HepG2 (cell line): ENCODE data around the gene P3H4. TPM values are rescaled to one million over a fixed set of nuclear protein-coding genes. Genes with fewer than 3 reads are reported as not detected.

ENCODE experiments used
- AKAP8 ChIP-seq: sonication (generic); formaldehyde crosslinking; IDR thresholded peaks from 2 replicates; pipeline ENCODE4 v1.5.1; 2020; ENCODE audit warnings: mild to moderate bottlenecking, missing genetic modification reagents
- DPF2 ChIP-seq: sonication (generic); formaldehyde crosslinking; IDR thresholded peaks from 2 replicates; pipeline ENCODE4 v1.4.0; 2020; ENCODE audit warnings: mild to moderate bottlenecking, low read depth, missing genetic modification reagents, borderline replicate concordance
- FOXO1 ChIP-seq: sonication (generic); formaldehyde crosslinking; IDR thresholded peaks from 2 replicates; pipeline ENCODE4 v1.4.0; 2020; ENCODE audit warnings: missing genetic modification reagents
- HNF4G ChIP-seq, 2 experiments: sonication (generic) in 1 of 2; formaldehyde crosslinking in 1 of 2; IDR thresholded peaks; 2 replicates each; pipeline versions ENCODE4 v1.4.0 to v1.6.1; 2011 to 2020; ENCODE audit warnings: borderline replicate concordance in 2 of 2, low read depth in 2 of 2, mild to moderate bottlenecking in 2 of 2, low read length in 1 of 2, missing genetic modification reagents in 1 of 2, moderate library complexity in 1 of 2
- HOXA5 ChIP-seq: sonication (generic); formaldehyde crosslinking; IDR thresholded peaks from 2 replicates; pipeline ENCODE4 v1.4.0; 2020; ENCODE audit warnings: missing genetic modification reagents
- RXRA ChIP-seq: sonication (generic); formaldehyde crosslinking; IDR thresholded peaks from 2 replicates; pipeline ENCODE4 v1.5.1; 2020; ENCODE audit warnings: missing genetic modification reagents
- SMAD9 ChIP-seq: sonication (generic); formaldehyde crosslinking; IDR thresholded peaks from 2 replicates; pipeline ENCODE4 v1.5.1; 2020; ENCODE audit warnings: mild to moderate bottlenecking, missing genetic modification reagents
- TARDBP ChIP-seq: sonication (generic); formaldehyde crosslinking; IDR thresholded peaks from 2 replicates; pipeline ENCODE4 v1.8.0; 2022; ENCODE audit warnings: mild to moderate bottlenecking, missing genetic modification reagents
- ZEB1 ChIP-seq: IDR thresholded peaks from 2 replicates; pipeline ENCODE4 v1.6.1; 2012; ENCODE audit warnings: mild to moderate bottlenecking, low read depth, inconsistent platforms; ENCODE audit not compliant: insufficient replicate concordance
- ZFP36L1 ChIP-seq: sonication (generic); formaldehyde crosslinking; IDR thresholded peaks from 2 replicates; pipeline ENCODE4 v1.8.0; 2022; ENCODE audit warnings: mild to moderate bottlenecking, missing genetic modification reagents, moderate library complexity
- ZNF121 ChIP-seq: sonication (generic); formaldehyde crosslinking; IDR thresholded peaks from 2 replicates; pipeline ENCODE4 v1.5.0; 2020; ENCODE audit warnings: mild to moderate bottlenecking, missing genetic modification reagents
- ZNF160 ChIP-seq: sonication (generic); formaldehyde crosslinking; IDR thresholded peaks from 2 replicates; pipeline ENCODE4 v1.8.0; 2022; ENCODE audit warnings: mild to moderate bottlenecking, inconsistent platforms, missing genetic modification reagents
- ZNF329 ChIP-seq: sonication (generic); formaldehyde crosslinking; IDR thresholded peaks from 2 replicates; pipeline ENCODE4 v1.9.0; 2021; ENCODE audit warnings: low read depth, mild to moderate bottlenecking, missing genetic modification reagents
- ZNF614 ChIP-seq: IDR thresholded peaks from 2 replicates; pipeline ENCODE4 v1.6.1; 2018; ENCODE audit warnings: missing biosample characterization, missing genetic modification reagents, inconsistent platforms, borderline replicate concordance
- ZNF761 ChIP-seq: sonication (generic); formaldehyde crosslinking; conservative IDR thresholded peaks from 2 replicates; pipeline ENCODE4 v1.4.0; 2020; ENCODE audit warnings: mild to moderate bottlenecking, missing genetic modification reagents
- ZNF777 ChIP-seq: sonication (generic); formaldehyde crosslinking; IDR thresholded peaks from 2 replicates; pipeline ENCODE4 v1.4.0; 2020; ENCODE audit warnings: missing genetic modification reagents
- ZSCAN9 ChIP-seq: IDR thresholded peaks from 2 replicates; pipeline ENCODE4 v1.6.1; 2016; ENCODE audit warnings: borderline replicate concordance
- polyA plus RNA-seq, 8 experiments: library from polyadenylated mRNA; depleted of rRNA in 3 of 8; stranded (reverse) in 7 of 8; unstranded in 1 of 8; fragments of >200 nt; fragmentation: Illumina TruSeq in 4 of 8; extraction: Trizol in 4 of 8; gene quantifications; 2 replicates each; pipeline versions ENCODE4 v1.2.1 to v1.2.3, GENCODE V29; 2011 to 2016; ENCODE audit warnings: low read depth in 4 of 8, missing spikeins in 1 of 8, mixed read lengths in 1 of 8; ENCODE audit not compliant: insufficient read depth in 1 of 8
- total RNA-seq, 5 experiments: library from RNA; depleted of rRNA; stranded (reverse); fragments of >200 nt; fragmentation: Illumina TruSeq; extraction: Trizol; gene quantifications; 2 replicates each; pipeline ENCODE4 v1.2.3, GENCODE V29; 2016; ENCODE audit warnings: low read depth in 1 of 5
- TF ChIP-seq, protein P1 (sequence below): sonication (generic); formaldehyde crosslinking; IDR thresholded peaks from 2 replicates; pipeline ENCODE4 v1.8.0; 2022; ENCODE audit warnings: mild to moderate bottlenecking, missing genetic modification reagents; ENCODE audit not compliant: insufficient replicate concordance
- TF ChIP-seq, protein P2 (sequence below): sonication (generic); formaldehyde crosslinking; conservative IDR thresholded peaks from 2 replicates; pipeline ENCODE4 v1.8.0; 2022; ENCODE audit warnings: mild to moderate bottlenecking, moderate library complexity, missing genetic modification reagents
- TF ChIP-seq, protein P3 (sequence below): IDR thresholded peaks from 2 replicates; pipeline ENCODE4 v1.6.1; 2016
- TF ChIP-seq, protein P4 (sequence below): sonication (generic); formaldehyde crosslinking; IDR thresholded peaks from 2 replicates; pipeline ENCODE4 v1.4.0; 2020; ENCODE audit warnings: mild to moderate bottlenecking, low read depth, missing genetic modification reagents
- TF ChIP-seq, protein P5 (sequence below): sonication (generic); formaldehyde crosslinking; IDR thresholded peaks from 2 replicates; pipeline ENCODE4 v1.4.0; 2020; ENCODE audit warnings: missing genetic modification reagents

P3H4 gene
- total and polyA plus RNA-seq, 2 of the 13 experiments (the other 11 are each of a cell fraction or from before 2014, with no cell fraction given), result 37.1 to 50.6 TPM

DNA sequence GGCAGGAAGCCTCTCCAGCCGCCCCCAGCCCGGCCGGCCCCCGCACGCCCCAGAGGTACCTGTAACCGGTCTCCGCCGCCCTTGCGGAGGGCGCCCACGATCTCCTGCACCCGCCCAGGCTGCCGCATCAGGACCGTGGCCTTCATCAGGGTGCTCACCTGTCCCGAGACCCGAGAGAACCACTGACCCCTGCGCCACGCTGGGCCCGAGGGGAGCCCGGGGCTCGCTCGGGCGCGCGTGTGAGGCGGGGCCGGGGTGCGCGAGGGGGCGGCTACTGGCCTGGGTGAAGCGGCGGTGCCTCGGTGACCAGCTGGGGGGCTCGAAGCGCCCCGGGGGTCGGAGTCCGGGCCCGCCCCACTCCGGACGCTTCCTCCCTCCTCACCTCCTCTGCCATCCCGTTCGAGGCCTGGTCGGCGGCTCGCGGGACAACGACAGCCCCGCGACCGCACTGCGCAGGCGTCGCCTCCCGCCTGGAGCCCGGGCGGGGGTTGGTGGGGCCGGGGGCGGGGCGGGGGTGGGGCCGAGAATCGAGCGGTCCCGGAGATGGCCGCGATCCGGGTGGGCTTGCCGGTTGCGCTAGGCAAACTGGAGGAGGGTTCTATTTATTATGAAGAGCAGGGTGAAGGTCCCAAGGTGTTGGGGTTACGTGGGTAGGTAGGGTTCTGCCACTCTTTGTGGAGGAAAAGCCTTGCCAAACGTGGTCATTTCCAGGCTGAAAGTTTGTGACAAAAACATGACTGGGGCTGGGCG lies 24.2 kb upstream of the P3H4 start, which contains the start of gene NT5C3B (continued):
- TF ChIP-seq, protein P1, sequence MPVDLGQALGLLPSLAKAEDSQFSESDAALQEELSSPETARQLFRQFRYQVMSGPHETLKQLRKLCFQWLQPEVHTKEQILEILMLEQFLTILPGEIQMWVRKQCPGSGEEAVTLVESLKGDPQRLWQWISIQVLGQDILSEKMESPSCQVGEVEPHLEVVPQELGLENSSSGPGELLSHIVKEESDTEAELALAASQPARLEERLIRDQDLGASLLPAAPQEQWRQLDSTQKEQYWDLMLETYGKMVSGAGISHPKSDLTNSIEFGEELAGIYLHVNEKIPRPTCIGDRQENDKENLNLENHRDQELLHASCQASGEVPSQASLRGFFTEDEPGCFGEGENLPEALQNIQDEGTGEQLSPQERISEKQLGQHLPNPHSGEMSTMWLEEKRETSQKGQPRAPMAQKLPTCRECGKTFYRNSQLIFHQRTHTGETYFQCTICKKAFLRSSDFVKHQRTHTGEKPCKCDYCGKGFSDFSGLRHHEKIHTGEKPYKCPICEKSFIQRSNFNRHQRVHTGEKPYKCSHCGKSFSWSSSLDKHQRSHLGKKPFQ, result peak; percentile 17
- TF ChIP-seq ZNF761 (CRISPR knock-in tag) (0 out of 2 replicates have a peak, but pooled peaks have one; percentile 62), FOXO1 (0 out of 2 replicates have a peak, but pooled peaks have one; percentile 12), SMAD9 (CRISPR knock-in tag) (peak; percentile 69; the same call in 1 of the 2 replicates), AKAP8 (CRISPR knock-in tag) (peak; percentile 78; the same call in 1 of the 2 replicates), ZFP36L1 (CRISPR knock-in tag) (no peak), ZNF614 (no peak), DPF2 (CRISPR knock-in tag) (no peak), ZNF121 (0 out of 2 replicates have a peak, but pooled peaks have one; percentile 49), HOXA5 (CRISPR knock-in tag) (peak; percentile 53), ZNF160 (peak; percentile 55; the same call in 1 of the 2 replicates), HNF4G (IDR thresholded peaks at IDR 0.05; ENCODE audit: borderline replicate concordance, low read depth, low read length) (peak; percentile 24; the same call in 1 of the 2 replicates), HNF4G (CRISPR knock-in tag; IDR thresholded peaks at IDR 0.05; ENCODE audit: borderline replicate concordance, low read depth) (no peak; the same call in 1 of the 2 replicates), ZSCAN9 (CRISPR knock-in tag) (peak; percentile 42; the same call in 1 of the 2 replicates), ZEB1 (no peak), ZNF777 (CRISPR knock-in tag) (0 out of 2 replicates have a peak, but pooled peaks have one; percentile 38), ZNF329 (CRISPR knock-in tag) (no peak), RXRA (CRISPR knock-in tag) (peak; percentile 36; the same call in 1 of the 2 replicates), TARDBP (CRISPR knock-in tag) (0 out of 2 replicates have a peak, but pooled peaks have one; percentile 28)
- TF ChIP-seq, protein P2, sequence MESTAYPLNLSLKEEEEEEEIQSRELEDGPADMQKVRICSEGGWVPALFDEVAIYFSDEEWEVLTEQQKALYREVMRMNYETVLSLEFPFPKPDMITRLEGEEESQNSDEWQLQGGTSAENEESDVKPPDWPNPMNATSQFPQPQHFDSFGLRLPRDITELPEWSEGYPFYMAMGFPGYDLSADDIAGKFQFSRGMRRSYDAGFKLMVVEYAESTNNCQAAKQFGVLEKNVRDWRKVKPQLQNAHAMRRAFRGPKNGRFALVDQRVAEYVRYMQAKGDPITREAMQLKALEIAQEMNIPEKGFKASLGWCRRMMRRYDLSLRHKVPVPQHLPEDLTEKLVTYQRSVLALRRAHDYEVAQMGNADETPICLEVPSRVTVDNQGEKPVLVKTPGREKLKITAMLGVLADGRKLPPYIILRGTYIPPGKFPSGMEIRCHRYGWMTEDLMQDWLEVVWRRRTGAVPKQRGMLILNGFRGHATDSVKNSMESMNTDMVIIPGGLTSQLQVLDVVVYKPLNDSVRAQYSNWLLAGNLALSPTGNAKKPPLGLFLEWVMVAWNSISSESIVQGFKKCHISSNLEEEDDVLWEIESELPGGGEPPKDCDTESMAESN (CRISPR knock-in tag), result peak; percentile 66
- TF ChIP-seq, protein P3, sequence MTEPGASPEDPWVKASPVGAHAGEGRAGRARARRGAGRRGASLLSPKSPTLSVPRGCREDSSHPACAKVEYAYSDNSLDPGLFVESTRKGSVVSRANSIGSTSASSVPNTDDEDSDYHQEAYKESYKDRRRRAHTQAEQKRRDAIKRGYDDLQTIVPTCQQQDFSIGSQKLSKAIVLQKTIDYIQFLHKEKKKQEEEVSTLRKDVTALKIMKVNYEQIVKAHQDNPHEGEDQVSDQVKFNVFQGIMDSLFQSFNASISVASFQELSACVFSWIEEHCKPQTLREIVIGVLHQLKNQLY (CRISPR knock-in tag), result no peak
- TF ChIP-seq, protein P4, sequence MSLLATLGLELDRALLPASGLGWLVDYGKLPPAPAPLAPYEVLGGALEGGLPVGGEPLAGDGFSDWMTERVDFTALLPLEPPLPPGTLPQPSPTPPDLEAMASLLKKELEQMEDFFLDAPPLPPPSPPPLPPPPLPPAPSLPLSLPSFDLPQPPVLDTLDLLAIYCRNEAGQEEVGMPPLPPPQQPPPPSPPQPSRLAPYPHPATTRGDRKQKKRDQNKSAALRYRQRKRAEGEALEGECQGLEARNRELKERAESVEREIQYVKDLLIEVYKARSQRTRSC (CRISPR knock-in tag), result no peak
- TF ChIP-seq, protein P5, sequence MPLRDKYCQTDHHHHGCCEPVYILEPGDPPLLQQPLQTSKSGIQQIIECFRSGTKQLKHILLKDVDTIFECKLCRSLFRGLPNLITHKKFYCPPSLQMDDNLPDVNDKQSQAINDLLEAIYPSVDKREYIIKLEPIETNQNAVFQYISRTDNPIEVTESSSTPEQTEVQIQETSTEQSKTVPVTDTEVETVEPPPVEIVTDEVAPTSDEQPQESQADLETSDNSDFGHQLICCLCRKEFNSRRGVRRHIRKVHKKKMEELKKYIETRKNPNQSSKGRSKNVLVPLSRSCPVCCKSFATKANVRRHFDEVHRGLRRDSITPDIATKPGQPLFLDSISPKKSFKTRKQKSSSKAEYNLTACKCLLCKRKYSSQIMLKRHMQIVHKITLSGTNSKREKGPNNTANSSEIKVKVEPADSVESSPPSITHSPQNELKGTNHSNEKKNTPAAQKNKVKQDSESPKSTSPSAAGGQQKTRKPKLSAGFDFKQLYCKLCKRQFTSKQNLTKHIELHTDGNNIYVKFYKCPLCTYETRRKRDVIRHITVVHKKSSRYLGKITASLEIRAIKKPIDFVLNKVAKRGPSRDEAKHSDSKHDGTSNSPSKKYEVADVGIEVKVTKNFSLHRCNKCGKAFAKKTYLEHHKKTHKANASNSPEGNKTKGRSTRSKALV (CRISPR knock-in tag), result 0 out of 2 replicates have a peak, but pooled peaks have one; percentile 35
